ENCODE results near the gene FAM76A. TPM values are rescaled to one million over a fixed set of nuclear protein-coding genes. Genes with fewer than 3 reads are reported as not detected.

The FAM76A gene
- total and polyA plus RNA-seq, 7 donors, result 2.7 to 10.7 (median 7.6) TPM

GRCh38 chr1:27727126-27727525 lies 1.4 kb downstream of the FAM76A start:
- Histone ChIP-seq H3K9me3 (no peaks in the 10 kb centered on the region), H3K36me3 (ENCODE audit: insufficient read depth in 1 of 2, low read depth in 1 of 2) (peaks cover 3 to 43% of the 10 kb centered on the region in 2 donors), H3K4me1 (peaks cover 18% of the 10 kb centered on the region), H3K4me3 (peak overlapping the region; percentile 95), H3K27ac (peak overlapping the region; percentile 94), H3K27me3 (ENCODE audit: insufficient read depth in 3 of 3, low read length in 2 of 3) (no peaks in the 10 kb centered on the region)
- DNase-seq (no peak), ATAC-seq (peak in 2 of 4 donors; percentile 21 to 27)
- intact Hi-C loops (cut with DNase I), result loop anchor here (5.0 to 10.0 kb wide), 2 partner anchors 45 to 52 kb away; partner anchors contain the start of genes IFI6 (in 1 of the 2) and STX12 (in 1 of the 2)
- 53 to 63% (median 60%) methylated on average over 3 of the region's 3 CpGs for WGBS, 3 donors
- TF ChIP-seq CTCF (IDR thresholded peaks at IDR 0.05), result no peak

- no peaks in the 10 kb centered on the region for H3K9me3 ChIP-seq
- ATAC-seq (no peak), DNase-seq (no peak)
- H3K4me1 ChIP-seq, result no peaks in the 10 kb centered on the region
- 83 to 98% (median 98%) methylated on average over 3 of the region's 3 CpGs for WGBS, 3 donors
- H3K36me3 ChIP-seq (ENCODE audit: insufficient read depth in 1 of 2, low read depth in 1 of 2), result peaks cover 0 to 95% of the 10 kb centered on the region in 2 donors
- no peak overlapping the region for H3K4me3 ChIP-seq
- no peaks in the 10 kb centered on the region for H3K27me3 ChIP-seq (ENCODE audit: insufficient read depth in 3 of 3, low read length in 2 of 3)
- TF ChIP-seq CTCF (IDR thresholded peaks at IDR 0.05), result no peak
- no peak overlapping the region for H3K27ac ChIP-seq
- intact Hi-C loops (cut with DNase I), result no loop called here
These were observed 10.5 kb downstream of the FAM76A start for GRCh38 chr1:27736252-27736651.

DNA sequence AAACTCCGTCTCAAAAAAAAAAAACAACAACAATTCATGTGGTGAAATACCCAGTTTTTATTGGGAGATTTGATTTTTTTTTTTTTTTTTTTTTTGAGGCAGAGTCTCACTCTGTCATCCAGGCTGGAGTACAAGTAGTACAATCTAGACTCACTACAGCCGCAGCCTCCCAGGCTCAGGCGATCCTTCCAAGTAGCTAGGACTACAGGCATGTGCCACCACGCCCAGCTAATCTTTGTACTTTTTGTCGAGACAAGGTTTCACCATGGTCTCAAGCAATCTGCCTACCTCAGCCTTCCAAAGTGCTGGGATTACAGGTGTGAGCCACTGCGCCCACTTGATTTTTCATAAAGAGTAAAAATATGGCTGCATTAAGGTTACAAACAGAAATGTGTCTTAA lies 15.4 kb downstream of the FAM76A start:
- no peak overlapping the region for H3K27ac ChIP-seq
- H3K36me3 ChIP-seq (ENCODE audit: insufficient read depth in 1 of 2, low read depth in 1 of 2), result peaks cover 3 to 81% of the 10 kb centered on the region in 2 donors
- 92 to 97% (median 96%) methylated on average over 6 of the region's 6 CpGs for WGBS, 3 donors
- H3K9me3 ChIP-seq, result no peaks in the 10 kb centered on the region
- no peak for ATAC-seq
- TF ChIP-seq CTCF (IDR thresholded peaks at IDR 0.05), result no peak
- DNase-seq, result no peak
- intact Hi-C loops (cut with DNase I), result no loop called here
- H3K27me3 ChIP-seq (ENCODE audit: insufficient read depth in 3 of 3, low read length in 2 of 3), result no peaks in the 10 kb centered on the region
- no peaks in the 10 kb centered on the region for H3K4me1 ChIP-seq
- no peak overlapping the region for H3K4me3 ChIP-seq

- TF ChIP-seq CTCF (IDR thresholded peaks at IDR 0.05), result no peak
- intact Hi-C loops (cut with DNase I), result no loop called here
- Histone ChIP-seq H3K27me3 (ENCODE audit: insufficient read depth in 3 of 3, low read length in 2 of 3) (no peaks in the 10 kb centered on the region), H3K27ac (no peak overlapping the region), H3K4me1 (no peaks in the 10 kb centered on the region), H3K9me3 (no peaks in the 10 kb centered on the region), H3K4me3 (no peak overlapping the region), H3K36me3 (ENCODE audit: insufficient read depth in 1 of 2, low read depth in 1 of 2) (peaks cover 3 to 76% of the 10 kb centered on the region in 2 donors)
- DNase-seq, result no peak
- ATAC-seq, result no peak
- WGBS, 3 donors, result 87 to 91% (median 88%) methylated on average over 5 of the region's 5 CpGs
These were observed 18.8 kb downstream of the FAM76A start for GRCh38 chr1:27744556-27744955.

- Histone ChIP-seq H3K9me3 (no peaks in the 10 kb centered on the region), H3K4me1 (no peaks in the 10 kb centered on the region), H3K4me3 (no peak overlapping the region), H3K27me3 (ENCODE audit: insufficient read depth in 3 of 3, low read length in 2 of 3) (no peaks in the 10 kb centered on the region), H3K36me3 (ENCODE audit: insufficient read depth in 1 of 2, low read depth in 1 of 2) (peaks cover 6 to 77% of the 10 kb centered on the region in 2 donors), H3K27ac (no peak overlapping the region)
- no peak for DNase-seq
- 82 to 91% (median 86%) methylated on average over 4 of the region's 4 CpGs for WGBS, 3 donors
- intact Hi-C loops (cut with DNase I), result no loop called here
- TF ChIP-seq CTCF (IDR thresholded peaks at IDR 0.05), result no peak
- ATAC-seq, result no peak
These were observed 19.7 kb downstream of the FAM76A start for GRCh38 chr1:27745466-27745865.
